Esophagus muscularis mucosa (tissue), 4 donors: ENCODE measurements around the gene RNF186. TPM values are rescaled to one million over a fixed set of nuclear protein-coding genes. Genes with fewer than 3 reads are reported as not detected.
"Not testable (repeated sequence)": the region's sequence is repeated elsewhere in the genome, so short reads cannot be mapped to it uniquely, and the experiment has no call there.

Experiments
- DNase-seq: peaks from one replicate; pipeline ENCODE4 v3.0.0-alpha.2; 2017; ENCODE audit errors: extremely low spot score
- H3K27ac ChIP-seq, 4 donors: fragments of 200-600 bp; sonication (generic); replicated peaks in 1 of 4; 1 replicate in 3 of 4; 2 replicates in 1 of 4; pipeline ENCODE4 v1.5.1; 2016 to 2019; ENCODE audit warnings: mild to moderate bottlenecking in 1 of 4
- H3K27me3 ChIP-seq, 4 donors: fragments of 200-600 bp; sonication (generic); one replicate each; pipeline versions ENCODE4 v1.5.1 to v1.6.0; 2016 to 2019
- H3K36me3 ChIP-seq, 4 donors: fragments of 200-600 bp; sonication (generic); one replicate each; pipeline ENCODE4 v1.5.1; 2016 to 2019
- H3K4me1 ChIP-seq, 4 donors: fragments of 200-600 bp; sonication (generic); one replicate each; pipeline ENCODE4 v1.5.1; 2016 to 2019
- H3K4me3 ChIP-seq, 4 donors: fragments of 200-600 bp; sonication (generic); 1 replicate in 2 of 4; 2 replicates in 2 of 4; pipeline ENCODE4 v1.5.1; 2016 to 2019; ENCODE audit warnings: mild to moderate bottlenecking in 4 of 4, moderate library complexity in 1 of 4
- H3K9me3 ChIP-seq, 4 donors: fragments of 200-600 bp; sonication (generic); 1 replicate in 3 of 4; 2 replicates in 1 of 4; pipeline ENCODE4 v1.5.1; 2016 to 2019
- EP300 ChIP-seq: sonication (generic); formaldehyde crosslinking; IDR thresholded peaks from one replicate; pipeline ENCODE4 v1.6.1; 2017; ENCODE audit warnings: antibody characterized with exemption
- POLR2A ChIP-seq: fragments of 450-650 bp; IDR thresholded peaks from one replicate; pipeline ENCODE4 v1.6.1; 2017; ENCODE audit warnings: antibody characterized with exemption, moderate library complexity, mild to moderate bottlenecking, low read depth
- POLR2AphosphoS5 ChIP-seq, 2 donors: sonication (generic); formaldehyde crosslinking; IDR thresholded peaks; one replicate each; pipeline ENCODE4 v1.6.1; 2017; ENCODE audit warnings: antibody characterized with exemption in 2 of 2
- WGBS: methylation state at CpG from one replicate; pipeline ENCODE4 v1.1.5; 2018; 5-methylcytosine and 5-hydroxymethylcytosine counted together
- intact Hi-C: fragments of 100-400 bp; cut with DNase I; formaldehyde crosslinking; loops from one replicate; pipeline ENCODE4 v1.15.1; 2023
- total RNA-seq, 4 donors: library from RNA; depleted of rRNA; stranded (reverse); fragments of >200 nt; gene quantifications; one replicate each; pipeline versions ENCODE4 v1.1.0 to v1.2.1, GENCODE V29; 2016
- TF ChIP-seq, protein P1 (sequence below), 3 experiments: fragments of 200-600 bp in 2 of 3; fragments of 450-650 bp in 1 of 3; sonication (generic) in 2 of 3; IDR thresholded peaks; one replicate each; pipeline ENCODE4 v1.5.1; 2017 to 2019; ENCODE audit warnings: antibody characterized with exemption in 3 of 3, mild to moderate bottlenecking in 2 of 3, moderate library complexity in 1 of 3

RNF186 gene
- total RNA-seq, 4 donors from 2014 or later, result not detected

DNA sequence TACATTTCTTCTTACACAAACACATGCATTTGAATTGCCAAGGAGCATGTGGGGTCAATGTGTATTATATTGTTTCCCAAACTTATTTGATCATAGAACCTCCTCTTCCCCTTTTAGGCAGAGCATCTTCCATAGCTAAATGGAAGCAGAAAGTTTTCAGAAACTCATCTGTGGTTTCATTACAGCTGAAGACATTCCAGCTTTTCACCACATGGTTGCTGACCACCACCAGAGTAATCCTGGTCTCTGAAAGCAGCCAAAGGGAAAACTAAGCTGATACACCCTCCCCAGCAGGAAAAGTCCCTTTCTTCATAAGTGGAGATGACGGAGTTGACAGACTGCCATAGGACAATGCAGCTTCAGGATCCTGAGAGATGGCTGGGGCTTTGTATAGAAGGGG is 37.0 kb upstream of the RNF186 start:
- H3K36me3 ChIP-seq, result no peaks in the 10 kb centered on the region

DNA sequence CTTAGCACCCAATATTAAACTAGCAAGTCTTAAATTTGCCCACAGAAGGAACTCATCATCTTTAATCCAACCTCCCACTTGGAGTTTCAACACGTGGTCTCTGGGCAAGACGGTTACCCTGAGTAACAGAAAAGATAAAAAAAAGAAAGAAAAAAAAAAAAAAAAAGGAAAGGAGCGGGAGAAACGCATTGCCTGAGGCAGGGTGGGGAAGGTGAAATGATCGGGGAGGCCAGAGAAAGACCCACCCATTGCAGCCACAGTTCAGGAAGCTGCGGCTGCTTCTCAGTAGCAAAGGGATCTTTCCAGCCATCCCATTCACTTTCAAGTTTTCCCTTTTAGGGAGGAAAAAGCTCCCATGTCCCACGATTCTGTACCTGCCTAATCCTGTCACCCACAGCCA is 35.1 kb upstream of the RNF186 start:
- TF ChIP-seq POLR2A (no peak), POLR2AphosphoS5 (IDR thresholded peaks at IDR 0.05) (no peak), EP300 (no peak)
- TF ChIP-seq, protein P1, sequence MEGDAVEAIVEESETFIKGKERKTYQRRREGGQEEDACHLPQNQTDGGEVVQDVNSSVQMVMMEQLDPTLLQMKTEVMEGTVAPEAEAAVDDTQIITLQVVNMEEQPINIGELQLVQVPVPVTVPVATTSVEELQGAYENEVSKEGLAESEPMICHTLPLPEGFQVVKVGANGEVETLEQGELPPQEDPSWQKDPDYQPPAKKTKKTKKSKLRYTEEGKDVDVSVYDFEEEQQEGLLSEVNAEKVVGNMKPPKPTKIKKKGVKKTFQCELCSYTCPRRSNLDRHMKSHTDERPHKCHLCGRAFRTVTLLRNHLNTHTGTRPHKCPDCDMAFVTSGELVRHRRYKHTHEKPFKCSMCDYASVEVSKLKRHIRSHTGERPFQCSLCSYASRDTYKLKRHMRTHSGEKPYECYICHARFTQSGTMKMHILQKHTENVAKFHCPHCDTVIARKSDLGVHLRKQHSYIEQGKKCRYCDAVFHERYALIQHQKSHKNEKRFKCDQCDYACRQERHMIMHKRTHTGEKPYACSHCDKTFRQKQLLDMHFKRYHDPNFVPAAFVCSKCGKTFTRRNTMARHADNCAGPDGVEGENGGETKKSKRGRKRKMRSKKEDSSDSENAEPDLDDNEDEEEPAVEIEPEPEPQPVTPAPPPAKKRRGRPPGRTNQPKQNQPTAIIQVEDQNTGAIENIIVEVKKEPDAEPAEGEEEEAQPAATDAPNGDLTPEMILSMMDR (IDR thresholded peaks at IDR 0.05), result no peak
- Histone ChIP-seq H3K4me1 (no peaks in the 10 kb centered on the region), H3K27me3 (peaks cover 0 to 4% (median 0%) of the 10 kb centered on the region in 4 donors), H3K36me3 (no peaks in the 10 kb centered on the region), H3K4me3 (no peak overlapping the region), H3K9me3 (no peaks in the 10 kb centered on the region), H3K27ac (no peak overlapping the region)
- no peak for DNase-seq
- 60% methylated on average over 7 of the region's 7 CpGs for WGBS
- intact Hi-C loops, result no loop called here

More for the DNA sequence above, 37.0 kb upstream of the RNF186 start:
- Histone ChIP-seq H3K4me3 (no peak overlapping the region), H3K9me3 (no peaks in the 10 kb centered on the region), H3K27me3 (no peaks in the 10 kb centered on the region), H3K4me1 (no peaks in the 10 kb centered on the region), H3K27ac (no peak overlapping the region)
- TF ChIP-seq POLR2AphosphoS5 (IDR thresholded peaks at IDR 0.05) (no peak), EP300 (no peak), POLR2A (no peak)
- TF ChIP-seq, protein P1 (IDR thresholded peaks at IDR 0.05), result no peak
- no peak for DNase-seq
- WGBS, result 89% methylated on average over 1 of the region's 1 CpG
- intact Hi-C loops, result no loop called here

DNA sequence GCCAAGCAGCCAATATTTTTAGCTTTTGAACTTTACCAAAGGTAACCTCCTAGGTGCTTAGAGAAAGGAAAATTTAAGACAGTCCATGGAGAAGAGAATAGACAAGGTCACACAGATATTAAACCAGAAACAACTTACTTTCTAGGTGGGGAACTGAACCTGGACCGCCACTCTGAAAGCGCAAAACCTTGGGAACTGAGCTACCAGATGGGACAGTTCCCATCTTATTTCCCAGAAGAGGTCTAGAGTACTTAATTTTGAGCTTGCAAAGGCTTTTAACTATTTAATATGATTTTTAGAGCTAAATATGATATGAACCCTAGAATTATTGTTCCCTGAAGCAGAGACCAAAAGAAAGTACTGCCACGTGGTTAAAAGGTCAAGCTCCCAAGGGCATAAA is 34.2 kb upstream of the RNF186 start:
- H3K4me3 ChIP-seq, H3K36me3 ChIP-seq, intact Hi-C loops, H3K27me3 ChIP-seq, H3K4me1 ChIP-seq, H3K9me3 ChIP-seq, H3K27ac ChIP-seq: not testable (repeated sequence)
- DNase-seq, result peak; percentile 21
- 74% methylated on average over 3 of the region's 3 CpGs for WGBS

DNA sequence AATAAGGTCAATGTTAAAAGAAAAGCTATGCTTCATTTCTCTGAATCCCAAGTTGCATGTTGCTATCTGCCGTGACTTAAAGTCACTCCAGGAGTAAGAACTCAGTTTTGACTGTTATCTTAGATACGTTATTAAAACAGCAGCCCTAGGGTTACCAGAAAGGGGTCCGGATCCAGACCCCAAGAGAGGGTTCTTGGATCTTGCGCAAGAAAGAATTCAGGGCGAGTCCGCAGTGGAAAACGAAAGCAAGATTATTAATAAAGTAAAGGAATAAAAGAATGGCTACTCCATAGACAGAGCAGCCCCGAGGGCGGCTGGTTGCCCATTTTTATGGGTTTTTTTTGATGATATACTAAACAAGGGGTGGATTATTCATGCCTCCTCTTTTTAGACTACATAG is 32.3 kb upstream of the RNF186 start:
- H3K36me3 ChIP-seq, intact Hi-C loops, H3K4me1 ChIP-seq, H3K4me3 ChIP-seq, H3K27ac ChIP-seq, H3K27me3 ChIP-seq, H3K9me3 ChIP-seq: not testable (repeated sequence)
- 86% methylated on average over 9 of the region's 9 CpGs for WGBS
- DNase-seq, result peak; percentile 64

DNA sequence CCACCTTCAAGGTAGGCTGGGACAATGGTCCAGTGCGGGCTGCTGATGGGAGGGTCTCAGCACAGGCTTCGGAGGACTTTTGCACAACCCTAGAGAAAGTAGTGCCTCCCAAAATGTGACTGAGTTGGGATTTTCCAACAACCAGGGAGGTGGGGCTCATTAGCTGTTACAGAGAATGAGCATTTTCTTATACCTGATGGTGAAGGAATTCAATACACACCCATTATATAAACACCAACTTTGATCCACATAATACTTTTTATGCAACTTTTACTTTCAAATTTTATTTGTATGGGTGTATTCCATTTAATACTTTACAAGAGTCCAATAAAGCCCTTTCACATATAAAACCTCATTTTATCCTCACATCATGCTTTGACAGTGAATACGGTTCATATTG is 31.3 kb upstream of the RNF186 start:
- Histone ChIP-seq H3K9me3 (no peaks in the 10 kb centered on the region), H3K4me1 (no peaks in the 10 kb centered on the region), H3K27ac (no peak overlapping the region), H3K4me3 (no peak overlapping the region), H3K36me3 (no peaks in the 10 kb centered on the region), H3K27me3 (peaks cover 0 to 8% (median 0%) of the 10 kb centered on the region in 4 donors)
- TF ChIP-seq POLR2AphosphoS5 (IDR thresholded peaks at IDR 0.05) (no peak), EP300 (no peak), POLR2A (no peak)
- TF ChIP-seq, protein P1 (IDR thresholded peaks at IDR 0.05), result no peak
- DNase-seq, result peak; percentile 17
- 98% methylated on average over 3 of the region's 3 CpGs for WGBS
- intact Hi-C loops, result no loop called here

DNA sequence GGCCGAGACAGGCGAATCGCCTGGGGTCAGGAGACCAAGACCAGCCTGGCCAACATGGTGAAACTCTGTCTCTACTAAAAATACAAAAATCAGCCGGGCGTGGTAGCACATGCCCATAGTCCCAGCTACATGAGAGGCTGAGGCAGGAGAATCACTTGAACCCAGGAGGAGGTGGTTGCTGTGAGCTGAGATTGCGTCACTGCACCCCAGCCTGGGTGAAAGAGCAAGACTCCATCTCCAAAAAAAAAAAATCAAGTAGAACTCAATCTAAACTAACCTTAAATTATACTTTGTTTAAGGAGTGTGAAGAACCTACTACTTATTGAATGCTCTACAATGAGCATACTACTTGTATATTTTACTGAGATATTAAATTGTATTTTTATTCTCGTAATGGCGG is 30.5 kb upstream of the RNF186 start:
- DNase-seq, result no peak
- intact Hi-C loops, result no loop called here
- no peaks in the 10 kb centered on the region for H3K9me3 ChIP-seq
- no peaks in the 10 kb centered on the region for H3K36me3 ChIP-seq
- peaks cover 0 to 8% (median 0%) of the 10 kb centered on the region in 4 donors for H3K27me3 ChIP-seq
- WGBS, result 84% methylated on average over 8 of the region's 8 CpGs
- TF ChIP-seq POLR2AphosphoS5 (IDR thresholded peaks at IDR 0.05) (no peak), POLR2A (no peak), EP300 (no peak)
- TF ChIP-seq, protein P1 (IDR thresholded peaks at IDR 0.05), result no peak
- no peaks in the 10 kb centered on the region for H3K4me1 ChIP-seq
- no peak overlapping the region for H3K4me3 ChIP-seq
- H3K27ac ChIP-seq, result no peak overlapping the region
